GM21723 (cell line): ENCODE results near the gene CFLAR.
A peak's percentile ranks its signal among the peaks of the same experiment; 100 is the strongest.
"Not testable (repeated sequence)": the region's sequence is repeated elsewhere in the genome, so short reads cannot be mapped to it uniquely, and the experiment has no call there.

Experiments
- ATAC-seq: cut with Tn5 transposase; IDR thresholded peaks from one replicate; pipeline ENCODE4 v1.9.1; 2021; ENCODE audit warnings: mild to moderate bottlenecking, moderate library complexity; ENCODE audit not compliant: unreplicated experiment

Gene CFLAR

DNA sequence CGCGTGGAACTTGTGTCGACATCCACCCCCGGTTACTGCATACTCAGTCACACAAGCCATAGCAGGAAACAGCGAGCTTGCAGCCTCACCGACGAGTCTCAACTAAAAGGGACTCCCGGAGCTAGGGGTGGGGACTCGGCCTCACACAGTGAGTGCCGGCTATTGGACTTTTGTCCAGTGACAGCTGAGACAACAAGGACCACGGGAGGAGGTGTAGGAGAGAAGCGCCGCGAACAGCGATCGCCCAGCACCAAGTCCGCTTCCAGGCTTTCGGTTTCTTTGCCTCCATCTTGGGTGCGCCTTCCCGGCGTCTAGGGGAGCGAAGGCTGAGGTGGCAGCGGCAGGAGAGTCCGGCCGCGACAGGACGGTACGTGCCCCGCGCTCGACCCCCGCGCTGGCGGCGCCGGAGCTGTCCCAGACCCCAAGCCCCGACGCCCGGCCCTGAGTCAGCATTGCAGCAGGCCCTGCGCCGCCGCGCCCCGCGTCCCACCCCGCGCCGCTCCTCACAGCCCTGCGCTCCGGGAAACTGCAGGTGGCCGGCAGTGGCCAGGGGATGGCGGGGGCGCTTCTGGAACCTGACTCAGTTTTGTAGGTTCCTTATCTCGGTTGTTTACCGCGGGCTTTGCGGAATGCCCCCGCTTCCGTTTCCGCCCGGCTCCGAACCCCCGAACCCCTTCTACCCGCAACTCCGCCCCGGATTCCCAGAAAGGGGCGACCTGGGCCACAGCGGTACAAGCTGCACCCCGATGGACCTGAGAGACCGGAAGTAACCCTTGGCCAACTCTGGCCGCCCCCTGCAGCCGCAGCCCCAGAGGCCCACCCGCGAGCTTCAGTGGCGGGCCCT, at the start of gene CFLAR:
Gene CFLAR (plus strand): TSS at position 50 of the 844 bp plus-strand sequence. CDS start 13,702 bp downstream, outside the sequence.
- peak; percentile 39 for ATAC-seq

DNA sequence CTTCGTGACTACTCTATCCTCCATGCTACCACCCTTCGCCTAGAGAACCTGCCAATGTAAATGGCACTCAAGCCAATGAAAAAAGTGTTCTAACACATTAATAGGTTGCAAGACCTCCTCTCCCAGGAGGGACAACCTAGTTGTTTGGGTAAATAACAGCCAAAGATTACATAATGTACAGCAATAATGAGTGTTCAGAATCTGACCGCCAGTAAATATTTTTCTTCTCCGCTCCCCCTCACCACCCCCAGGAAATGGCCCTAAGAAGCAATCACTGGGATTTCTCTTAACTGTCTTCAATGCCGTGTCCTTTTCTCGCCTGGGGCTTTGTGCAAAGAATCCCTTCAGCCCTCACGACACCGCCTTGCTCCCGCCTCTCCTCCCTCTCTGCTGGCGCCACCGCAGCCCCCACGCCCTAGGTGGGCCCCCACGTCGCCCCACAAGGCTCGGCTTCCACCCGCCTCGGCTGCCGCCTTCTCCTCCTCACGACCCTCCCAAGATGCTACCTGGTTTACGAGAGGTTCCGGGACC, 45.0 kb upstream of the CFLAR start:
- peak; percentile 35 for ATAC-seq

DNA sequence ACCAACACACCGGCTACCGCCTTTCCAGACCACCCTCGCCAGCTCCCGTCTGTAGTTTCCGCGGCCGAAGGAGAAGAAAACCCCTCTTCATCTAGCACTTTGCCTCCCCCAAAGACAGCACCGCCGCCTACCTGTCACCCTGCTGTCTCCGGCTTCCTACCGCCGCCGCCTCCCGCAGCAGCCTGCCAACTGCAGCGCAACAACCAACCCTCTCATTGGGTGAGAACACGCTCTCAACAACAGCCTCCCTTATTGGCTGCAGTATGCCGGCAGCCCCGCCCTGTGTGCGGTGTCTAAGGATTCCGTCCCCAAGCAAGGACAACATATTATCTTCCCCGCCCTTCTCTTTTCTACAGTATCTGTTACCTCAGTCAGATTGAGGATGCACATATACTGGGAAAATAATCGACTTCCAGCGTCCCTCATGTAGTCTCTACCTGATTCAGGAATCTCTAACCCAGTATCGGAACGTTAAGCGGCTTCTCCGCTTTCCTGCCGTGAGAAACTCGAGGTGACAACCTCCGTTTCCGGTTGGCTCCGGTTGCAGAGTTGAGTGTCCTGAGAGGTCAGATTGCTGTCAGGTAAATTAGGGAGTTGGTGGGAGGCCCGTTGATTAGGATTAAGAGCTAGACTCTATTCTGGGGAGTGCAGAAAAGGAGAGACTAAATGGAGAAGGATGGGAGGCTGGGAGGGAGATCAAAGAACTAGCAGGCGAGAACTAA, 44.3 kb upstream of the CFLAR start, which contains the start of the genes HYCC2 and NDUFB3:
Gene HYCC2 (minus strand): TSS at position 193 of the 722 bp plus-strand sequence. CDS start 47,662 bp downstream, outside the sequence.
Gene NDUFB3 (plus strand): TSS at position 523 of the 722 bp plus-strand sequence. CDS start 6,882 bp downstream, outside the sequence.
- peak; percentile 97 for ATAC-seq

DNA sequence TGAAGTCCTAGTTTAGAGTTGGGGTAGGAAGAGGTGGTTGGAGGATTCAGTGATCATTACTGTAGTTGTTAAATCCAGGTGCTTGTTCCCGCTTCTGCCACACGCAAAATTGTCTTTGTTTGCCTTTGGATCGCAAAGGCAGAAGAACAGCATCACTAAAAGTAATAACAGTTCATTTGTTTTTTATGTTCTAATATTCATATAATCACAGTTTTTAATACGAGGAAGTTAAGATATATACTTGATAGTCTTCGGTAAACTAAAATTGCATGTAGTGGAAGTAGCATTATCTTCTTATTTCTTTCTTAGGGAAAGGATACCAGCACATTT, 43.8 kb upstream of the CFLAR start:
- ATAC-seq: no peak

DNA sequence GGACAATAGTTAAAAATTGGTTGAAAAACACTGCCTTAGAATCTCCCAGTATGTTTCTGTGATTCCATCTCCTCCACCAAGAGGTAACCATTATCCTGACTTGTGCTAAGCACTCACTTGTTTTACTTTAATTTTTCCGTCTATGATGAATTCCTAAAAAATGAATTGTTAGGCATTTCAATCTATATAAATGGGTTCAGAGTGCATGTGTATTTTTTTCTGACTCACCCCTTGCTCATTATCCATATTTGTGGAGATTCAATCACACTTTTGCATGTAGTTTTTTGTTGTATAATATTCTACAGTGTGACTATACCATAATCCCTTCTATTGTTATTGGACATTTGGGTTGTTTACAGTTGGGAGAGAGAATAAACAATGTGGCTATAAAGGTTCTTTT, 42.9 kb upstream of the CFLAR start:
- ATAC-seq: no peak

DNA sequence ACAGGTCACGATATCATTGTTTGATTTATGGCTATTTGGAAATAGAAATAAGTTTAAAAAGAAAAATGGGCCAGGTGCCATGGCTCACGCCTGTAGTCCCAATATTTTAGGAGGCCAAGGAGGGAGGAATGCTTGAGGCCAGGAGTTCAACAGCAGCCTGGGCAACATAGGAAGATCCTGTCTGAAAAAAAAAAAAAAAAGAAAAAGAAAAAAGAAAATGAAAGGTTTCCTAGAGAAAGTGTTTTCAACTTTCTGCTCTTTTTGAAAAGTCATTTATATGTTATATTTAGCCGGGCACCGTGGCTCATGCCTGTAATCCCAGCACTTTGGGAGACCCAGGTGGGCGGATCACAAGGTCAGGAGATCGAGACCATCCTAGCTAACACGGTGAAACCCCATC, 41.0 kb upstream of the CFLAR start:
- ATAC-seq: no peak

DNA sequence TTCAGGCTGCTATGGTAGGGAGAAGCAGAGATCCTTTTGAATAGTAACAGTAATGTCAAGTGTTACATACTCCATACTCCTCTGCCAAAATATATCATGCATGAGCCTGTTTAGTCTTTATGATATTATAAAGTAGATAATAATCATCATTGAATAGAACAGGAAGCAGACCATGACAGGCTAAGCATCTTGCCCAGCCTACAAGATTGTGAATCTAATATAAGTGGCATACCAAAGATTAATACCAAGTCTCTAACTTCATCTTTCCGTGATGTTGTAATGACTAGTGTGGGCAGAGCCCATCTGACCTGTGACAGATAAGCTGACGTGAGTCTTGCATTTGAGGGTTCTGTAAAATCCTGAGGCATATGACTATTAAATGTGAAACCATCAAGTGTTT, 31.1 kb upstream of the CFLAR start:
- ATAC-seq: no peak

DNA sequence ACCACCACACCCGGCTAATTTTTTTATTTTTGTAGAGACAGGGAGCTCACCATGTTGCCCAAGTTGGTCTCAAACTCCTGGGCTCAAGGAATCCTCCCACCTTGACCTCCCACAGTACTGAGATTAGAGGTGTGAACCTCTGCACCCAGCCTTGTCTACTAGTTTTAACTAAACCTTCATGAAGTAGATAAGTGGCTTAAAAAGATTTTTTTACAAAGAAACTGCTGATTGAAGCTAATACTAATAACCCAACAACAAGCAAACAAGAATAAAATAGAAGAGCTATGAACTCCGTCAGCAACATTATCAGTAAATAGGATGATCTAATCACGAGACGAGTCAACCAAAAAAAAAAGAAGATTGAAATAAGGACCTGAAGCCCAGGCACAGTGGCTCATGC, 25.4 kb upstream of the CFLAR start:
- ATAC-seq: no peak

DNA sequence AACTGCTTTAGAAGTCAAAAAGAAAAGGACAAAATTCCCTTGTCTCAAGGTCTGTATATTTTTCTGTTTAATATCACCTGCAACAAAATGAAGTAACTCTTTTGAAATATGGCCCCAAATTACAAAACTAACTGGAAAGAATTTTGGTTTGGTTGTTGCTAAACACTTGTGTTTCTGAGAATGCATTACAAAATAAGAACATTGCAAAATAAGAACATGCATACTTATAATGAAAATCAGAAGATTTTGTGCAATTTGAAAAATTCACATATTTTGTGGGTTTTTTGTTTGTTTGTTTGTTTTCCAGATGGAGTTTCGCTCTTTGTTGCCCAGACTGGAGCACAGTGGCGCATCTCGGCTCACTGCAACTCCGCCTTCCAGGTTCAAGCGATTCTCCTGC, 22.4 kb upstream of the CFLAR start:
- ATAC-seq: no peak

DNA sequence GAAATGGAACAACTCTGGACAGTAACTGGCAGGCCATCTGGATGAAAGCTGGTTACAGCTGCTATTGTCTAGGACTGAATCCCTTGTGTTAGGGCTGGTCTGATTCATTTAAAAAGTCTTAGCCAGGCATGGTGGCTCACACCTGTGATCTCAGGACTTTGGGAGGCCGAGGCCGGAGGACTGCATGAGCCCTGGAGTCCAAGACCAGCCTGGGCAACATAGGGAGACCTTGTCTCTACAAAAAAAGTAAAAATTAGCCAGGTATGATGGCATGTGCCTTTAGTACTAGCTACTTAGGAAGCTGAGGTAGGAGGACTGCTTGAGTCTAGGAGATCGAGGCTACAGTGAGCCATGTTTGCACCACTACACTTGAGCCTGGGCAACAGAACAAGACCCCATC, 15.5 kb upstream of the CFLAR start:
- ATAC-seq: no peak

DNA sequence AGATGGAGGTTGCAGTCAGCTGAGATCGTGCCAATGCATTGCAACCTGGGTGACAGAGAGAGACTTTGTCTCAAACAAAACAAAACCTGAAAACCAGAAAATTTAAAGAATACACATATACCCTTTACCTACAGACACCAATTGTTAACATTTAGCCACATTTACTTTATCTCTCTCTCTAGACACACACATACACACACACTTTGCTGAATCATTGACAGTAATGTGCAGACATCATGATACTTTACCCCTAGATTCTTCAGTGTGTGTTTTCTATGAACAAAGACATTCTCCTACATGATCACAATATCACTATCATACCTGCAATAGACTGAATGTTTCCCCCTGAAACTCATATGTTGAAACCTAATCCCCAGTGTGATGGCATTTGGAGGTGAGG, 10.2 kb upstream of the CFLAR start:
- ATAC-seq: no peak

DNA sequence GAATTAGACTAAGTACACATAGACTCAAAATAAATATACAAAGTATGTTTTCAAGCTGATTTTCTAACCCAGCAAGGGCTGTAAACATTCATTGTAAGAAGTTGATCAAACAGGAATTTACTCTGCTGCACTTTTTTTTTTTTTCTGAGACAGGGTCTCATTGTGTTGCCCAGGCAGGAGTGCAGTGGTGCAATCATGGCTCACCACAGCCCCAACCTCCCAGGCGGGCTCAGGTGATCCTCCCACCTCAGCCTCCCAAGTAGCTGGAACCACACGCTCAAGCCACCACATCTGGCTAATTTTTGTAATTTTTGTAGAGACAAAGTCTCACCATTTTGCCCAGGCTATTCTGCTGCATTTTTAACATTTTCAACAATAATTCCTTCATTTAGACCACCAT, 8.3 kb upstream of the CFLAR start:
- ATAC-seq: no peak

DNA sequence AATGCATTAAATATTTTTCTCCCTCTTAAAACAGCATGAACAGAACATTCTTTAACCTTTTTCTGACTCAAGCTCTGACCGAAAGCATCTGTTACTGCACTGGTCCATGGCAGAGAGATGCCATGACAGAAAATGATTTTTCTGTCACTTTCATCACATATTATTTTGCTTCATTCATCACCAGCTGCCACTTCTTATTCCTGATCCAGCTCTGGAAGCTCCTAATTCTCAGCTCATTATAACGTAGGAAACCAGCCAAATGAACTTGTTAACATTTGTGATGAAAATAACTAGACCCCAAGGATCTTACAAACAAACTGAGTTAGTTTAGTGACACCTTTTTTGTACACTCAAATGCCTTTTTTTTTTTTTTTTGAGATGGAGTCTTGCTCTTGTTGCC, 7.6 kb upstream of the CFLAR start:
- no peak for ATAC-seq

DNA sequence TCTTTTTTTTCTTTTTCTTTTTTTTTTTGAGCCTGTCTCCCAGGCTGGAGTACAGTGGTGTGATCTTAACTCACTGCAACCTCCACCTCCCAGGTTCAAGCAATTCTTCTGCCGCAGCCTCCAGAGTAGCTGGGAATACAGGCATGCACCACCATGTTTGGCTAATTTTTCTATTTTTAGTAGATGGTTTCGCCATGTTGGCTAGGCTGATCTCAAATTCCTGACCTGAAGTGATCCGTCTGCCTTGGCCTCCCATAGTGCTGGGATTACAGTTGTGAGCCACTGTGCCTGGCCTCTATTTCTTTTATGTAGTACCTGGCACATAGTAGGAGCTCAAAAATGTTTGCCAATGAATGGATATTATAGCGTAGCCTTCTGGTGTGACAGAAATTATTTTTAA, 6.8 kb upstream of the CFLAR start:
- no peak for ATAC-seq

DNA sequence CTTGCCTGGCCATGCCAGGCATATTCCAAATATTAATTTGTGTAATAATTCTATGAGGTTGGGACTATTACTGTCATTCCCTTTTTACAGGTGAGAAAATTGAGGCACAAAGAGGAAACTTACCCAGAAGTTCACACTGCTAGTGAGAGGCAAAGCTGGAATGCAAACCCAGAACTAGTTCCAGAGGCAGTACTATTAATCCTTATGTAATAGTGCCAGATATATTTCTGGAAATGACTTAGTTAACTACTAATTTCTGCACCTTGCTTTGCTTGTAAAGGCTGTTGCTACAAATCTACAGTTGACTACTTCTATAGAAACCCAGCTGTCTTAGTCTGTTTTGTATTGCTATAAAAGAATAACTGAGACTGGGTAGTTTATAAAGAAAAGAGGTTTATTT, 5.3 kb upstream of the CFLAR start:
- ATAC-seq: no peak

DNA sequence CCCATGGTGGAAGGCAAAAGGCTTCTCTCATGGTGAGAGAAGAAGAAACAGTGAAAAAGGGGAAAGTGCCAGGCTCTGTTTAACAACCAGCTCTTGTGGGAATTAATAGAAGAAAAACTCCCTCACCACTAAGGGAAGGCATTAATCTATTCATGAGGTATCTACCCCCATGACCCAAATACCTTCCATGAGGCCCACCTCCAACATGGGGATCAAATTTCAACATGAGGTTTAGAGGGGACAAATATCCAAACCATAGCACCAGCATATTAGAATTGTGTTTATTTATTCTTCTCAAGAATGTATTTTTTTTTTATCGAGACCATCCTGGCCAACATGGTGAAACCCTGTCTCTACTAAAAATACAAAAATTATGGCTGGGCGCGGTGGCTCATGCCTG, 4.9 kb upstream of the CFLAR start:
- ATAC-seq: no peak

DNA sequence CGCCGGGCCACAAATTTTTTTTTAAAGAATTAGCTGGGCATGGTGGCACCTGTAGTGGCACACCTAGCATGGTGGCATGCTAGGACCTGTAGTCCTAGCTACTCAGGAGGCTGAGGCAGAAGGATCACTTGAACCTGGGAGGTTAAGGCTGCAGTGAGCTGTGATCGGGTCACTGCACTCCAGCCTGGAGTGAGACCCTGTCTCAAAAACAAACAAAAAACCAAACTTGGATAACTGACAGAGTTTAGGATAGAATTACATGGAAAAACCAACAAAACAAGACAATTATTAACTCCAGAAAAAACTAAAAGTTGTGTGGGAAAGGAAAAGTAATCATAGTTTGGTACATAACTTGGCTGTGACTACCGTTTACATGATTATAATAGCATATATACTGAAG, 1.6 kb upstream of the CFLAR start:
- no peak for ATAC-seq

DNA sequence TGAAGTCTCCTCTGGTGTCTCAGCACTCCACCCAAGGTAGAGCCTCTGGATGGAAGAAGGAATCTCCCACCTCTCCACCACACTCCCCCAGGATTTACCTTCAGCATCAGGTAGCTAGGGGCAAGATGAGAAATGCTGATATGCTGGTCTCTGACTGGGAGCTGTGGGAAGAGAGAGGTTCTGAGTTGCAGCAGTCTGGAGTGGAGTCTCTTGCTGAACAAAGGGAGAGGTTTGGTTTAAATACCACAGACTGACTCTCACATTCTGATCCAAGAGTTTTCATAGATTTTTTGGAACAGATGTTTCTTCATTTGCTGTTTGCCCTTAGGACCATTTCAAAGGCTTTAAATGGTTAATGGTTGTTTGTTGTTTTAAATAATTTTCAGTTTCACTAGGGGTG, 1.1 kb upstream of the CFLAR start:
- ATAC-seq: no peak

DNA sequence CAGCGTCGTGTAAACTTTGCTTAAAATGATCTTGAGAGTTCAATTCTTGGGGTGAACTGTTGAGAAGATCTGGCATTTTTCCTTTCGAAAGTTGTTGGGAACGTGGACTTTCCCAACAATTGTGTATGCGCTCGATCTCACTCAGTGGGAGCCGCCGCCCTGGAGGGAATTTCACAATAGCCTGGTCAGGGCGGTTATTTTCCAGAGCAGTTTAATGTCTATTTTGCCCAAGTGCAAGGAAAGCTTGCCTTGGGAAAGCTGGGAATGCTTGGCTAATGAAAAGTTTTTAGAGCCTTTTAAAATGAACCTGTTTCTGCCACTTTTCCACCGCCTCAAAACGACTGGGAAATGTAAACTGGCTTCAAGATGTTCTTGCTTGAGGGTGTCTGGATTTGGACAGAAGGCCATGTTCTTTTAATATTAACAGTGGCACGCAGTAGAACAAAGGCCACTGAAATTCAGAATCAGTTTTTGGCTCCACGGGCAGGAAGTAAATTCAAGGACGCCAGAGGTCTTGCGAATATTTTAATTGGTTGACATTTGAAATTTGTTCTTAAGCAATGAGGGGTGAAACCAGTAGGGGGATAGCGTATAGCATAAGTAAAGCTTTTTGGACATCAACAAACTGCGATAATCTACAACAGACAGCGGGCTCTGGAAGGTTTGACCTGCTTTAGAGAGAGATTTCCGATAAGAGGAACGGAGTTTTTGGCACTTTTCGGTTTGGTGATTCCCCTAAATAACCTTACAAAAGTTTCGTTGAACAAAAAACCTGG, 1.2 kb downstream of the CFLAR start:
- ATAC-seq: peak; percentile 17

DNA sequence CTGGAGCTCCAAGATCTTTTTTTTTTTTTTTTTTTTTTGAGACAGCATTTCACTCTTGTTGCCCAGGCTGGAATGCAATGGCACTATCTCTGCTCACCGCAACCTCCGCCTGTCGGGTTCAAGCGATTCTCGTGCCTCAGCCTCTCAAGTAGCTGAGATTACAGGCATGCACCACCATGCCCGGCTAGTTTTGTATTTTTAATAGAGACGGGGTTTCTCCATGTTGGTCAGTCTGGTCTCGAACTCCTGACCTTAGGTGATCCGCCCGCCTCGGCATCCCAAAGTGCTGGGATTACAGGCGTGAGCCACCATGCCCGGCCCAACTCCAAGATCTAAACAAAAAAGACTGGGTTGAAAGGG, 1.8 kb downstream of the CFLAR start:
- not testable (repeated sequence) for ATAC-seq
